Hematopoietic multipotent progenitor cell treated with erythropoietin and hydrocortisone succinate and interleukin-3 and kit ligand, for 4 days (in vitro differentiated cells): ENCODE measurements around the gene CAPN5.

Source experiments
- DNase-seq: peaks from one replicate; pipeline ENCODE4 v3.0.0-alpha.2; 2015

CAPN5 gene

DNA sequence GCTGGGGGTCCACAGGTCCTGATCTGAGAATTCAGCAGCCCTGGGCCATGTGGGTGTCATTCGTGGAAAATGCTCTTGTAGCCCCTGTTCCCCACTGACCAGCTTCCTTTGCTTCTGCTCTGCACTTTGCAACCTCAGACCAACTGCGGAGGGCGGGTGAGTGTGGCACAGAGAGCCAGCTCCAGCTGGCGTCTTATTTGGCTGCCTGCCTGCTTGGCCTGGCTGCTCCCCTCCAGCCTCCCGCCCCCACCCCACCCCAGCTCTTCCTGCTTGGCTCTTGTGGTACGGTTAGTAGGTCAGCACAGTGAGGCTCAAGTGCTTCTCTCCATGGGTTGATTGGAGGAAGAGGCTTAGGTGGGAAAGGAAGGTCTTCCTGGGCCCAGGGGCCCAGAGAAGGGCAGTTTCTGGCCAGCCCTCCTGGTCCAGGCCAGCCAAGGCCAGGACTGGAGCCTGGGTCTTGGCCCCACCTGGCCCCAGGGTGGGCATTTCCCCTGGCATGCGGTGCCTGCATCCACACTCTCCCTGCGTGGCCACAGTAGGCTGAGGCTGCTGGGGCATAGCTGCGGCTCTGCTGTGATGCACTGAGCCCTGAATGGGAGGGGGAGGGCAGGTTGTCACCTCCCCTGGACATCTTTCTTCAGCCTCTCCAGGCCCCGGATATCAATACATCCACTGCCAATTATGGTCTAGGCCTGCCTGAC is 87.8 kb downstream of the CAPN5 start:
- DNase-seq = peak; percentile 75

DNA sequence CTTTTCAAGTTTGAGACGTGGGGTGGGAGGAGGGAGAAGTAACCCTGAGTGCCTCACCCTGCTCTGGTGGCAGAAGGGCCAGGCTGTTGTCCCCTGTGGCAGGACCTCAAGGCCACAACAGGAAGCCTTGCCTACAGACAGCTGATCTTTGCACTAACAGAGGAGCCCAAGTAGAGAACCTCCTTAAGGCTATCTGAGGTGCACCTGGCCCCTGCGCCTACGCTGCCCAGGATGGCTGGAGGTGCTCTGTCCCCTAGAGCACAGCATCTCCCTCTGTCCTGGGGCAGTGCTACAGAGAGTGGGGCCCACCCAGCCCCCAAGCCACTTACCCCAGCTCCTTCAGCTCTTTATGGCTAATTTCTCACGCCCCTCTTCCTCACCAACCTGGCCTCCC is 88.3 kb downstream of the CAPN5 start:
- peak; percentile 29 for DNase-seq

DNA sequence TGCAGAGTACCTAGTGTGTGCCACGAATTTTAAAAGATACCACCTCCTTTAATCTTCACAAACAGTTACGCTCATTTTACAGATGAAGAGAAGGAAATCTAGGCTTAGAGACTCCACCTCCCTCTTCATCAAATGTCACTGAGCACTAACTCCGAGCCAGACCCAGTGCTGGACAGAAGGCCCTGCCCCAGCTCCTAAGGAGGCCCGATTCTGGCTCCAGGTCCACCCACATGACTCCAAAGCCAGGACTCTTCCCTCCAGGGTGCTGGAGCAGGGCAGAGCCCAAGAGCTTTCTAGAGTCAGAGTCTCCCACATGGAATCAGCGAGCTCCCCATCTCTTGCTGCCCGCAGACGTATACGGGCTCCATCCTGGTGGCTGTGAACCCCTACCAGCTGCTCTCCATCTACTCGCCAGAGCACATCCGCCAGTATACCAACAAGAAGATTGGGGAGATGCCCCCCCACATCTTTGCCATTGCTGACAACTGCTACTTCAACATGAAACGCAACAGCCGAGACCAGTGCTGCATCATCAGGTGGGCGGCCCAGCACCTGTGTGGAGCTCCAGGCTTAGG is 88.9 kb downstream of the CAPN5 start:
- no peak for DNase-seq

DNA sequence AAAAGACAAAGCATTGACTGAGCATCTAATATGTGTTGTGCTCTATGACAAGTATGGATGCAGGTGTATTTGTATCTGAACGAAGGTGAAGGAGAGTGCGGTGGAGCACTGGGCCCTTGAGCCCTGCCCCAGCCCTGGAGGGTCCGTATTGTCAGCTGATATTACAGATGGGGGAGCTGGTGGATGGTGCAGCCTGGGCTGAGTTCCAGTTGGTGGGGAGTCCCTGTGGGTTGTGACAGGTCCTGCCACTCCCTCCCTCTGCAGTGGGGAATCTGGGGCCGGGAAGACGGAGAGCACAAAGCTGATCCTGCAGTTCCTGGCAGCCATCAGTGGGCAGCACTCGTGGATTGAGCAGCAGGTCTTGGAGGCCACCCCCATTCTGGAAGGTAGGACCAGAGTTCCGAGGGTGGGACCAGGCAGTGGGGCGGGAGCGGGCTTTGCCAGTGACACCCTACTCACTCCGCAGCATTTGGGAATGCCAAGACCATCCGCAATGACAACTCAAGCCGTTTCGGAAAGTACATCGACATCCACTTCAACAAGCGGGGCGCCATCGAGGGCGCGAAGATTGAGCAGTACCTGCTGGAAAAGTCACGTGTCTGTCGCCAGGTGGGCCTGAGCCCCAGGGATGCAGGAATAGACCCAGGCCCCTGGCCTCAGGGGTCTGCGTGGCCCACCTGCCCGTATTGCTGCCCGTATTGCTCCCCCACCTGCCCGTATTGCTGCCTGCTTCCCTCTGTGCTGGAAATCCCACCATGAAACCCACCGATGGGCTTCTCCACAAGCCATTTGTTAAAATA is 89.8 kb downstream of the CAPN5 start:
- DNase-seq = no peak

DNA sequence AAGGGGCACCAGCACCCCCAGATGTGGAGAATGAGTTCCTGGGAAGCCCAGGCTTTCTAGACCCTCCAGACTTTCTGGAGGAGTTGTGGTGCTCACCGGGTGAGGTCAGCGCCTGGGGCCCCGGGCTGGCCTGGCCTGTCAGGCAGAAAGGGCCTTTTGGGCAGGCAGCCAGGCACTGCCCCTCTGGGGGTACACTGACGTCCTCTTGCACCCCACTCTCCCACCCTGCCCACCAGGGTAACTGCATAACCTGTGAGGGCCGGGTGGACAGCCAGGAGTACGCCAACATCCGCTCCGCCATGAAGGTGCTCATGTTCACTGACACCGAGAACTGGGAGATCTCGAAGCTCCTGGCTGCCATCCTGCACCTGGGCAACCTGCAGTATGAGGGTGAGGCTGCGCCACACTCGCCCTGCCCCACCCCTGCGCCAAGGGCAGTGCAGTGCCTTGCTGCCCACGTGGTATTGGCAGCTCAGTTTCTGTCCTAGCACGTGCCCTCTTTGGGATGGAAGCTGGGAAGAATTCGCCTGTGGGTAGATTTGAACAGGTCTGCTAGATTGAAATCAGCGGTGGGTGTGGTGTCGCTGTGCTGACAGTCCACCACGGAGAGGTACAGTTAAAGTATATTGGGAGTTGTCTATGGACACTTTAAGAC is 91.4 kb downstream of the CAPN5 start:
- DNase-seq = no peak

DNA sequence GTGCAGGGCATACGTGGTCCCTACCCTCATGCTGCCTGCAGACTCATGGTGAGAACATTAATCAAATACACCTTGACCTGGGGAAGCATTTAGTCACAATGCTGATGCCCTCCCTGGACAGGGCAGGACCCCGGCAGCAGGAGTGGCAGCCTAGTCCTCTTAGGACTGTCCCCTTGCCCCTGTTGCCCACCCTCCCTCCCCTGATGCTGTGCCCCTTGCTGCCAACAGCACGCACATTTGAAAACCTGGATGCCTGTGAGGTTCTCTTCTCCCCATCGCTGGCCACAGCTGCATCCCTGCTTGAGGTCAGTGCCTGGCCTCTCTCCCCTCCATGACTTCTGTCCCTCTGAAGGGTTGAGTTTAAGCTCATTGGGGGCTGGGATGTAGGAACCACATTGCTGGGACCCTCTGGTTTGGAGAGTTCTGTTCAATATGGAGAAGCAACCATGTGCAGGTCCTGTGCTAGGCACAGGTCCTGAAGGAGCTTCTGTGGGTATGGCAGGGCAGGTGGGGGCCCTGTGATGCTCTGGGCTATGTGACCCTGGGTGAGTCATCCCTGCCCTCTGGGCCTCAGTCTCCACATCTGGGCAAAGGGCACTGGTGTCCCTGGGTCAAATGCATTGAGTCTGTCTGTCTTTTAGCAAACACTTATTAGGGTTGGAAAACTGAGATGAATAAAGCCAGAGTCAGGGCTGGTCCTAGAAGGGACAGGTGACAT is 92.6 kb downstream of the CAPN5 start:
- DNase-seq = no peak

DNA sequence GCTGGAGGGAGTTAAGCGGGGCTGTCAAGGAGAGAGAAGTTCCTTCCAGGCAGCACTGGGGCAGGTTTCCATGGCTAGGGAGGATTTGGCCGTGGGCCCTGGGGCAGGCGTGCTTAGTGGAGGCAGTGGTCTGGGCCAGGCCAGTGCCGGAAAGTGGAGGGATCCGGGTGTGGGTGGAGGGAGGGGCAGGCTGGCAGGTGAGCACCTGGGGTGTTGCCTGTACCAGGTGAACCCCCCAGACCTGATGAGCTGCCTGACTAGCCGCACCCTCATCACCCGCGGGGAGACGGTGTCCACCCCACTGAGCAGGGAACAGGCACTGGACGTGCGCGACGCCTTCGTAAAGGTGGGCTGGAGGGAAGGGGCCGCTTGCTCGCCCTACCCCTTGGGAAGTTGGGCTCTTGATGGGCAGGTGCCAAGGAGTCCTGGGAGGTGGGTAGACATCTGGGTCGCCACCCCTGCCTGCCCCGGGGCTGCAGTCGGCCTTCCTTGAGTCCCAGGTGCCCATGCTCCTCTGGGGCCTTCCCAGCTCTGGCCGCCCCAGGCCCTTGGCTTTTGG is 93.2 kb downstream of the CAPN5 start:
- DNase-seq = no peak

DNA sequence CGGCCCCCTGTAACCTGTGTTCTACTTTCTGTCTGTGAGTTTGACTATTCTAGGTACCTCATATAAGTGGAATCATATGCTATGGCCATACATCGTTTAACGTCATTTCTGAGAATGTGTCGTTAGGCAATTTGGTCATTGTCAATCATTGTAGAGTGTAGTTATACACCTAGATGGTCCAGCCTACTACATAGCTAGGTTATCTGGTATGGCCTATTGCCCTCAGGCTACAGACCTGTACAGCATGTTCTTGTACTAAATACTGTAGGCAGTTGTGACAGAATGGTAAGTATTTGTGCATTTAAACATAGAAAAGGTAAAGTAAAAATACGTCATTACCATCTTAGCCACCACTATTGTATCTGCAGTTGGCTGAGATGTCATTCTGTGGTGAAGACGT is 96.5 kb downstream of the CAPN5 start:
- DNase-seq = no peak

DNA sequence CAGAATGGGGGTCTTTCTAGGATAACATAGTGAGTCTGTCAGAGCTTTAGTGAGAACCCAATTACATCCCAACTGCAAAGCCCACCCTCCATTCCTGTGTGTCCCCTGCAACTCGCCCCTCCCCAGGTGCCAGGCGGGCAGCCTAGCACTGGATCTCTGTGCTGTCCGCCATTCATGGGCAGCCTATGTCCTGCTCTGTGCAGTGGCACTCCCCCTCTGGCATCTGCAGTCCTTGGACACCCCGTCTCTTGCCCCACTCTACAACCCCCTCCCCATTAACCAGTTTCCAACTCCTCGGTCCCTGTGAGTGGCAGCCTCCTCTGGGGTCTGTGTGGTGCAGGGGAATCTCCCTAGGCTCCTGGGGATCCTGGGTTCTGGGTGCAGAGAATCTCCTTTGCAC is 98.3 kb downstream of the CAPN5 start:
- no peak for DNase-seq

DNA sequence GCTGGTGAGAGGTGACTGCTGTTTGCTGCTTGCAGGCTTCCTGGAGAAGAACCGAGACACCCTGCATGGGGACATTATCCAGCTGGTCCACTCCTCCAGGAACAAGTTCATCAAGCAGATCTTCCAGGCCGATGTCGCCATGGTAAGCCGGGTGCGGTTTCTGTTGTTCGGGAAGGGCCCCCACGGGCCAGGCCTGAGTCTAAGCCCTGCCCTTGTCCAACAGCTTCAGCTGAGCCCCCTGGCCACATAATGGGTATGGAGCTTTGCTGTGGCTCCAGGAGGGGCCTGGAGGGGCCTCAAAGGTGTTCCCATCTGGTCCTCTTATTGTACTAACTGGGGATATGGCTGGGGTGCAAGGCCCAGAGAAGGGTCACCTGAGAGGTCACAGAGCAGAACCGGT is 99.2 kb downstream of the CAPN5 start:
- DNase-seq = no peak

DNA sequence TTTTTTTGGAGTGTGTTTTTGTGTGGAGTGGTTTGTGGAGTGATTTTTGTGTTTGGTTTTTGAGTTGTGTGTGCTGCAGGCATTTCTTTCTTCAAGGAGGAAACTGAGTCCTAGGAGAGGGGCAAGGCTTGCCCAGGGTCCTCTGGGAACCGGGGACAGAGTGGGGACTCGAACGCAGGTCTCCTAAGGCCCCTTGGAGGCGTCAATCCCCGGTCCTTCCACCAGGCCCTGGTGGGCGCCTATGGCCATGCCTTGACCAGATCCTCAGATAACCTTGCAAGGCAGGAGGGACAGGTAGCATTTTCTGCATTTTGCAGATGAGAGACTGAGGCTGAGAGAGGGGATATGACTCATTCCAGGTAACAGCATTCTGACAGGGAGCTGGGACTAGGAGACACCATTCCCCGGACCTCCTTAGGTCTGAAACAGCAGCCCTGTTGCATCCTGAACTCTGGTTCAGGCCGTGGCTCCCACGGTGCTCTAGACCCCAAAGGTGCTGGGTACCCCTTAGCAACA is 100.4 kb downstream of the CAPN5 start:
- DNase-seq = no peak

DNA sequence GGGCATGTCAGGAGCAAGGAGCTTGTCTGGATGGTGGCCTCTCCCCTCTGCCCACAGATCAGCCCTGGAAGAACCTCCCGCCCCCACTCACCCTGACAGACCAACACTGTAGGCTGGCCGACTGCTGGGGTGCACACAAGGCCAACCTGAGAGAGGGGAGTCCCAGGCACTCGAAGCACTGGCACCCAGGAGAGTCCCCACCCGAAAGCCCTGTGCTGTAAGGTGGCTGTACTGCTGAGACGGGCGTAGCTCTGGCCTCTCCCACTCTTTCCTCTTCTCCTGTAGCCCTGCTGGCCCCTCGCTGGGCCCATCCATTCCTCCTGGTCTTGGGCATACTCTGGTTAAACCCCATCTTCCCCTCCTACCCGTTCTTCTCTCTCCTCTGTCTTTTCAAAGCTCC is 101.0 kb downstream of the CAPN5 start:
- DNase-seq = no peak

DNA sequence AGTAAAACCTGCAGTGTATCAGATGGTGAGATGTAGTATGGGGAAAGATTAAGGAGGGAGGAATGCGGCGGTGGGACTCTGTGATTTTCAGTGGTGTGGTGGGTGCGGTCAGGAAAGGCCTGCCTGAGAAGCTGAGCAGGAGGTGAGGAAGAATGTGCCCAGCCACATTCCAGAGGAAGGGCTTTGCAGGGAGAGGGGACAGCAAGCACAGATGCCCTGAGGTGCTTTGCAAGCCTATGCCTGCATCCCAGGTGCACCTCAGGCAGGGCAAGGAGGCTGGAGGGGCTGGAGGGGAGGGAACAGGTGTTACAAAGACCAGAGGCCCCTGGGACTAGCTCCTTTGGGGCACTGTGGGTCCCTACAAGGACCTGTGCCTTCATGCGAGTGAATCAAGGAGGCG is 103.3 kb downstream of the CAPN5 start:
- DNase-seq = no peak

DNA sequence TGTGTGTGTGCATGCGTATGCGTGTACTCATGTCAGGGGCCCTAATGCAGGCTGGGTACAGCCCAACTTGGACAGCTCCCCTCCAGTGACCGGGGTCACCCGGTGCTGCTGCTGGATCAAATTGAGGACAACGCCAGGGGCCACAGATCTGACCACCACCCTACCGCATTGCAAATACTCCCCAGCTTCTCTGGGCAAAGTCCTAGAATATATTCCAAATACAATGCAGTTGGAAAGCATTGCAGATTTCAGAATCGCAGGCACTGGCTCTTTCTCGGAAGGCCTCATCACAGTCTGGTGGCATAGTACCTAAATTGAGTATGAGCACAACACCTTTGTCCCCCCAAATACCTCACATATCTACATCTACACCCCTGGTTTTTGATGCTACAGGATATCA is 104.5 kb downstream of the CAPN5 start:
- no peak for DNase-seq

DNA sequence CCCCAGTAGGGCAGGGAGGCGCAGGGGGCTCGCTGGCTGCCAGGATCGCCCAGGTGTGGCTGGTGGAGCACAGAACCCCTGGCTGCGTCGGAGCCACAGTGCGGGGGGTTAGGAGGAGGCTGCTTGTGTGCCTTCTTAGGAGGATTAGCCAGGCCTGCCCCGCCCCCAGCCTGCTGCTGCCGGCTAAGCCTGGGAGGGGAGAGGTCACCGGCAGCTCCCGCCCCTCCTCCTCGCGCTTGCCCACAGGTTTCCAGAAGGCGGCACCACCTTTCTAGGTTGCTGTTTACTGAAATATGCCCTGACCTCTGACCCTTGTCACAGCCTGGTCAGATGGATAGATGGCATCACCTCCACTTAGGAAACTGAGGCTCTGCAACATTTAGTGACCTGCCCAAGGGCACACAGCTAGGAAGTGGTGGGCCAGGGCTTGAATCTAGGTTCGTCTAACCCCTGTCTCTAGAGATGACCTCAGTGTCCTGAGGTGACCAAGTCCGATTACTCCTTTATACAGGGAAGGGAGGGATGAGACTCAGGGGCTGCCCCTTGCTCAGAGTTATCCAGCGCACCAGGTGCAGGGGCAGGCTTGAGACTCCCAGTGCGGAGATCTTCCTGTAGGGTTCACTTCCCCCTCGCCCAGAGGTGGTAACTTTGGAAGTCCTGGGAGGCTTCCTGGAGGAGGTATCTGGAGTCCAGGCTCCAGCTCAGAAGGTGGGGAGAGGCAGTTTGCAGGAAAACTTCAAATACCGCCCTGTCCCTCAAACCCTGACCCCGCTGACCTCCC is 105.3 kb downstream of the CAPN5 start:
- no peak for DNase-seq

DNA sequence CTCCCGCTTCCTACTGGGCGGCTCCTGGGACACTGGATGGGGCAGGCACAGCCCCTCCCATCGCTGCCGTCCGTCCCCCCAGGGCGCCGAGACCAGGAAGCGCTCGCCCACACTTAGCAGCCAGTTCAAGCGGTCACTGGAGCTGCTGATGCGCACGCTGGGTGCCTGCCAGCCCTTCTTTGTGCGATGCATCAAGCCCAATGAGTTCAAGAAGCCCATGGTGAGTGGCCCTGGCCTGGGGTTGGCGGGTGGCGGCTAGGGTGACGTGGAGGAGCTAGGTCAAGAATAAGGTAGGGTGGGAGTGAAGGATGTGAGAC is 105.9 kb downstream of the CAPN5 start:
- no peak for DNase-seq

DNA sequence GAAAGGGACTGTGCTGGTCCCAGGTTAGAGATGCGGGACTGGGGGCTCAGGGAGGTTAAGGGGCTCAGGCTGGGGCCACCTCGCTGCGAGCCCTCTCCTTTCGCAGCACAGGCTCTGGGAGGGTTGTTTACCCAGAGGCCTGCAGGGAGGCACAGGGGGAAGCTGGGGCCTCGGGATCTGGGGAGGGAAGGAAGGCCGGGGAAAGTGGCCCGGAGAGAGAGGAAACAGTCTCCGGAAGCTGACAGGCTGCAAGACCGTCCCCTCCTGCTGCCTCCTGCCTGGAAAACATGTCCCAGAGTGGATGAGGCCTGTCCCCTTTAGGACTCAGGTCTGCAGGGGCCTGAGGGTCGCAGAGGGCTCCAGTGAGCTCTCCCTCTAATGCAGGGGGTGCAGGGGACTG is 106.7 kb downstream of the CAPN5 start:
- DNase-seq = no peak

DNA sequence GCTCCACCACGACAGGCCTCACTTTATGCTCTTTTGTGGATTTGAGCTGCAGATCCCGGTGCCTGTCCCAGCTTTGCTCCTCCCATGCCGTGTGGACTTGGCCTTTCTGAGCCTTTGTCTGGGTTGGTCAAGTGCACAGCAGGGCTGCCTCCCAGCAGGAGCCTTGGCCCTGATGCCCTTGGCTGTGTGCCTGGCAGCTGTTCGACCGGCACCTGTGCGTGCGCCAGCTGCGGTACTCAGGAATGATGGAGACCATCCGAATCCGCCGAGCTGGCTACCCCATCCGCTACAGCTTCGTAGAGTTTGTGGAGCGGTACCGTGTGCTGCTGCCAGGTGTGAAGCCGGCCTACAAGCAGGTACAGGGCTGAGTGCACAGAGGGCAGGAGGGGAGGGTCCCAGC is 107.8 kb downstream of the CAPN5 start:
- no peak for DNase-seq

DNA sequence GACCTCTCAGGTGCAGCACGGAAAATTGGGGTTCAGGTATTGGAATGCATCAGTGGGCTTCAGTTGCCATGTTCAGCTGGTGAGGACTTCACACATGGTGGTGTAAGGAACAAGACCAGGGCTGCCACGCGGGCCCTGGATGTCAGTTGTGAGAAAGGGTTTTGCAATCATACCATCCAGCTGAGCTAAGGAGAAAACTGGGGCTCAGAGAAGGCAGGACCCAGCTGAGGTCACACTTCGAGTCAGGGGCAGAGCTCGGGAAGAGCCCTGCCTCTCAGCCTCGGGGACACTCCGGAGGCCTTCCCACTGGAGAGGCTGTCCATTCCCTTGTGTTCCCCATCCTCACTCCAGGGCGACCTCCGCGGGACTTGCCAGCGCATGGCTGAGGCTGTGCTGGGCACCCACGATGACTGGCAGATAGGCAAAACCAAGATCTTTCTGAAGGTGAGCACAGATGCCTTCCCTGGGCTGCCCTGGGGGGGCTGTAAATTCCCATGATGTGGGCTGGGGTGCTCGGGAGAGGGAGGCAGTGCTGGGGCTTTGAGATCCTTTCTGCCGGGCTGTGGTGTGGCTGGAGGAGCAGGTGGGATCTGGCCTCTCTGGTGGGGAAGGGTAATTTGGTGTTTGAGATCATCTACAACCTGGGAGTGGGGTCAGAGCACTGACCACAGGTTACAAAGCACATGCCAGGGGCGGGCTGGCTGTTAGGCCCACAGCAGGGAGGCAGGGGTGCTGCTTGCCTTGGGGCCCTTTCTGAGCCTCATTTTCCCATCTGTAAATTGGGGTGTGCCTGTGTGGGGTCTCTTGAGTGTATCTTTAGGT is 108.5 kb downstream of the CAPN5 start:
- peak; percentile 44 for DNase-seq
